Activated T-cell treated with anti-CD3 and anti-CD28 coated beads, Interleukin-2, amount 50 U/mL, for 72 hours (primary cell): ENCODE data around the gene TDRD7. TPM values are rescaled to one million over a fixed set of nuclear protein-coding genes. Genes with fewer than 3 reads are reported as not detected.
A peak's percentile ranks its signal among the peaks of the same experiment; 100 is the strongest.
"Not testable (repeated sequence)": the region's sequence is repeated elsewhere in the genome, so short reads cannot be mapped to it uniquely, and the experiment has no call there.

Source experiments
- ATAC-seq, 2 donors: fragments of 150-1000 bp; cut with Tn5 transposase; replicated peaks in 1 of 2; 2 replicates each; pipeline ENCODE4 v1.10.0; 2021; ENCODE audit warnings: moderate library complexity in 2 of 2, mild to moderate bottlenecking in 1 of 2
- DNase-seq, 2 donors: peaks; one replicate each; pipeline ENCODE4 v3.0.0; 2021 to 2022; ENCODE audit warnings: mixed read lengths in 1 of 2
- H3K27ac Mint-ChIP-seq: one replicate; pipeline ENCODE4 v1.8.0; 2022; ENCODE audit warnings: mild to moderate bottlenecking, moderate library complexity, mixed read lengths
- H3K27me3 Mint-ChIP-seq: one replicate; pipeline ENCODE4 v1.8.0; 2022; ENCODE audit warnings: low read depth, mixed read lengths
- H3K36me3 Mint-ChIP-seq, 2 donors: one replicate each; pipeline ENCODE4 v1.8.0; 2022; ENCODE audit warnings: mixed read lengths in 2 of 2, mild to moderate bottlenecking in 1 of 2; ENCODE audit not compliant: insufficient read depth in 2 of 2
- H3K4me1 Mint-ChIP-seq: one replicate; pipeline ENCODE4 v1.8.0; 2022; ENCODE audit warnings: low read depth, mixed read lengths
- H3K4me3 Mint-ChIP-seq, 2 donors: one replicate each; pipeline ENCODE4 v1.8.0; 2022; ENCODE audit warnings: mild to moderate bottlenecking in 2 of 2, mixed read lengths in 2 of 2, moderate library complexity in 2 of 2
- H3K9me3 Mint-ChIP-seq, 2 donors: one replicate each; pipeline ENCODE4 v1.8.0; 2022; ENCODE audit warnings: mixed read lengths in 2 of 2
- total RNA-seq, 2 donors: library from RNA; stranded (reverse); gene quantifications; one replicate each; pipeline ENCODE4 v1.2.3, GENCODE V29; 2022

TDRD7 gene
- total RNA-seq, 2 donors from 2014 or later, result 6.7 to 10.1 TPM

DNA sequence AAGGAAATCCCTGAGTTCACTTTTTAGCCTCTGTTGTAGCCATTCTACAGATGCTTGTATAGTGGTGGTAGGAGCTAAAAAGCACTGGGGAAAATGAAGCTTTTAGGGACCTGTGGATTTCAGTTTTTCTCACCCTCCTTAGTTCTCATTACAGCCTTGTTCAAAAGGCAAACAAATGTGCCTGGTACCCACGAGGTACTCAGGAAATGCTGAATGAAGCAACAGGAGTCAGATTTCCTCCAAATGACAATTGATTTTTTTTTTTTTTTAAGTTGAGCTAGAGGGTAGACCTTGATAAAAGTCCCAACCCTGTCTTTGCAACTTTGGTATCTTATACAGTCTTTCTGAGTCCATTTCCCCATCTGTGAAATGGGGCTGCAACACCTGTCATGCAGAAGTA, 68.3 kb downstream of the TDRD7 start:
- no peaks in the 10 kb centered on the region for H3K27me3 Mint-ChIP-seq
- DNase-seq, result no peak
- H3K36me3 Mint-ChIP-seq, result peaks cover 2 to 4% of the 10 kb centered on the region in 2 donors
- H3K27ac Mint-ChIP-seq, result no peak overlapping the region
- no peak for ATAC-seq
- H3K4me1 Mint-ChIP-seq, result no peaks in the 10 kb centered on the region
- H3K9me3 Mint-ChIP-seq, result no peaks in the 10 kb centered on the region
- no peak overlapping the region for H3K4me3 Mint-ChIP-seq

DNA sequence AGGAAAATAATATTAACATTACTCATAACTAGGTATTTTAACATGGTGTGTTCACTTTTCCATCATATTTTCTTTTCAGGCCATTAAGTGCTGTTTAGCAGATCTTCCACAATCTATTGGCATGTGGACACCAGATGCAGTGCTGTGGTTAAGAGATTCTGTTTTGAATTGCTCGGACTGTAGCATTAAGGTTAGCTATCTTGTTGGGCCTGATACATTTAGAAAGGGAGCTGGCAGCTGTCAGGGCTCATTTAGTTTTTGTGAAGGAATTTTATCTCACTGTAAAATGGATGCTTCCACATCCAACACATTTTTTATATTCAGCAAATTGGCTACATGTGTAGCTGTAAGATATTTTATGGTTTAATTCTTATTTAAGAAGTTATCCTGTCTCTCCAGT, 68.9 kb downstream of the TDRD7 start:
- ATAC-seq (no peak), DNase-seq (no peak)
- peaks cover 2 to 4% of the 10 kb centered on the region in 2 donors for H3K36me3 Mint-ChIP-seq
- H3K27ac Mint-ChIP-seq, result no peak overlapping the region
- H3K27me3 Mint-ChIP-seq, result no peaks in the 10 kb centered on the region
- H3K4me3 Mint-ChIP-seq, result no peak overlapping the region
- no peaks in the 10 kb centered on the region for H3K4me1 Mint-ChIP-seq
- H3K9me3 Mint-ChIP-seq, result no peaks in the 10 kb centered on the region

DNA sequence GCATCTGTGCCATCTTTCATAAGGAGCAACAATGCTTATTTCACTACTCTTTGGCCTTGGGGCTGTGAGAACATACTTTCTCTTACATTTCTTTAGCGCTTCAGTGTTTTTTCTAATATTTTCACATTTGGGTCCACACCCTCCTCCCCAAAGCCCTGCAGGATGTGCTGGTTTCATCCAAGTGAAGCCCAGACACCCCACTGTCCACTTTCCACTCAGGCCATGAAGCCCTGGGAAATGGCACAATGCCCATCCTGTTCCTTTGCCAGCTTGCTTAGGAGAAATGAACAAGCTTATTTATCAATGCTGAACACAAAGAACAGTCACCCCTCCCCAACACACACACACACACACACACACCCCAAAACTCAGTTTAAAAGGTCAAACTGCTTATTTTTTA, 72.2 kb downstream of the TDRD7 start:
- Mint-ChIP-seq H3K4me3 (no peak overlapping the region), H3K27ac (no peak overlapping the region), H3K4me1 (no peaks in the 10 kb centered on the region), H3K36me3 (peaks cover 14 to 16% of the 10 kb centered on the region in 2 donors), H3K27me3 (no peaks in the 10 kb centered on the region), H3K9me3 (peaks cover 0 to 1% of the 10 kb centered on the region in 2 donors)
- ATAC-seq (no peak), DNase-seq (no peak)

GRCh38 chr9:97487107-97487506, 75.2 kb downstream of the TDRD7 start:
- ATAC-seq, result no peak
- peaks cover 18 to 21% of the 10 kb centered on the region in 2 donors for H3K36me3 Mint-ChIP-seq
- DNase-seq, result no peak
- H3K4me3 Mint-ChIP-seq, result no peak overlapping the region
- no peaks in the 10 kb centered on the region for H3K27me3 Mint-ChIP-seq
- H3K4me1 Mint-ChIP-seq, result no peaks in the 10 kb centered on the region
- H3K9me3 Mint-ChIP-seq, result peaks cover 1 to 2% of the 10 kb centered on the region in 2 donors
- no peak overlapping the region for H3K27ac Mint-ChIP-seq

DNA sequence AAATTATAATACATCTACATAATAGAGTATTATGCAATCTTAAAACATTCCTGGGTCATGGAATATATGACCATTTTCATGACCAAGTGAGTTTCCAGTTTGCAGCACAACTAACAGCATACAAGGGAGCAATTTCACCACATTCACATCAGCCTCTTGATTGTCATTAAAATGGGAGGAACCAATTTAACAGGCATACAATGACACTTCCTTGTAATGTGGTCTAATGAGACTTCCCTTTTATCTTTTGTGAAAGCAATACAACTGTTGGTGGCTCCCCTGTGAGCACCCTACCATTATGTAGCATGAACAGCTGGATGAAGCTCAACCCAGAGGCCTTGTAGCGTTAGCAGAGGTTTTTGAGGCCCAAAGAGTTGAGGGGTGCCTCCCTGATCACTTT, 76.0 kb downstream of the TDRD7 start:
- Mint-ChIP-seq H3K9me3 (peaks cover 1 to 2% of the 10 kb centered on the region in 2 donors), H3K36me3 (peaks cover 18% of the 10 kb centered on the region in 2 donors), H3K4me1 (no peaks in the 10 kb centered on the region), H3K4me3 (no peak overlapping the region), H3K27ac (no peak overlapping the region), H3K27me3 (no peaks in the 10 kb centered on the region)
- DNase-seq, result no peak
- ATAC-seq, result no peak

DNA sequence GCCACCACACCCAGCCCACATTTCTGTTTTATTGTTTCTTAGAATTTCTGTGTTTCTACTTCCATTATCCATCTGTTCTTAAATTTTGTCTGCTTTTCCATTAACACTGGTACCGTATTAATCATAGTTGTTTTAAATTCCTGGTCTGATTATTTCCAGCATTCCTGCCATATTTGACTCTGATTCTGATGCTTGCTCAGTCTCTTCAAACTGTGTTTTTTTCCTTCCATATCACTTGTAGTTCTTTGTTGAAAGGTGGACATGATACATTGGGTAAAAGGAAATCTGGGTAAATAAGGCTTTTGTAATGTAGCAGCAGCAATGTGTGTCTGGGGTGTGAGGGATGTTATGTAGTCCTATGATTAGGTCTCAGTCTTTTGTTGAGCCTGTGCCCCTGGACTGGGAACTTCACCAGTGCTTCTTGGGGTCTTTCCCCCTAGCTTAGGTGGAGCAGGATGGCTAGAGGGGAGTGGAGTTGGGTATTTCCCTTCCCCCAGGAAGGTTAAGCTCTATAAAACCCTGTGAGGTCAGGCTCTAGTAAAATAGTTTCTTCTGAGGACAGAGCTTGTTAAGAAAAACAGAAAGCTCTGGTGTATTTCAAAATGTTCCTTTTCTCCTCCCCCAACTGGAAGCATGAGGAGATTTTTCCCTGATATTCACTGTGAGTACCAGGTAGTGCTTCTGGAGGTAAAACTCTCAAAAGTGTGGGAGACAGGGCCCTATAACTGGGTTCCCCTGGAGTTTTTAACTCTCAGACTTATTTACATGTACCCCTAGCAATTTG, 79.5 kb downstream of the TDRD7 start:
- Mint-ChIP-seq H3K4me1 (no peaks in the 10 kb centered on the region), H3K36me3 (peaks cover 18% of the 10 kb centered on the region in 2 donors), H3K4me3 (no peak overlapping the region), H3K27me3 (no peaks in the 10 kb centered on the region), H3K27ac (no peak overlapping the region), H3K9me3 (peaks cover 1 to 2% of the 10 kb centered on the region in 2 donors)
- ATAC-seq, result no peak
- DNase-seq, result no peak

- not testable (repeated sequence) for DNase-seq, H3K27ac Mint-ChIP-seq
Observed at GRCh38 chr9:97497558-97498375, 85.9 kb downstream of the TDRD7 start.

DNA sequence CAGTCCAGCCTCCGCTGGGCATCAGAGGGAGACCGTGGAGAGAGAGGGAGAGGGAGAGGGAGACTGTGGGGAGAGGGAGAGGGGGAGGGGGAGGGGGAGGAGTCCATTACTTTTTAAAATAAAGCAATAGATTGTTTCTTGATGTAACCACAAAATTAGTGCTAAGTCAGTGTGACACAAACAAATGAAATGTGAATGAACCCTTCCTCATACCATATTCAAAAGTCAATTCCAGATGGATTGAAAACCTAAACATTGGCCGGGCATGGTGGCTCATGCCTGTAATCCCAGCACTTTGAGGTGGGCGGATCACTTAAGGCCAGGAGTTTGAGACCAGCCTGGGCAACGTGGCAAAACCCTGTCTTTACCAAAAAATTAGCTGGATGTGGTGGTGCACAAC, 87.0 kb downstream of the TDRD7 start:
- Mint-ChIP-seq H3K27me3 (peaks cover 20% of the 10 kb centered on the region), H3K4me1 (peaks cover 14% of the 10 kb centered on the region)
- H3K27ac Mint-ChIP-seq, H3K9me3 Mint-ChIP-seq, DNase-seq, H3K36me3 Mint-ChIP-seq, ATAC-seq, H3K4me3 Mint-ChIP-seq: not testable (repeated sequence)

More at GRCh38 chr9:97497558-97498375, 85.9 kb downstream of the TDRD7 start:
- H3K36me3 Mint-ChIP-seq, H3K4me3 Mint-ChIP-seq, H3K4me1 Mint-ChIP-seq, ATAC-seq, H3K9me3 Mint-ChIP-seq: not testable (repeated sequence)
- H3K27me3 Mint-ChIP-seq, result peaks cover 20% of the 10 kb centered on the region

GRCh38 chr9:97500263-97500662, 88.4 kb downstream of the TDRD7 start:
- DNase-seq (no peak), ATAC-seq (no peak)
- Mint-ChIP-seq H3K36me3 (peaks cover 2 to 4% of the 10 kb centered on the region in 2 donors), H3K9me3 (no peaks in the 10 kb centered on the region), H3K4me3 (peak overlapping the region; percentile 2 to 44), H3K27me3 (peaks cover 20% of the 10 kb centered on the region), H3K4me1 (peaks cover 22% of the 10 kb centered on the region), H3K27ac (no peak overlapping the region)

DNA sequence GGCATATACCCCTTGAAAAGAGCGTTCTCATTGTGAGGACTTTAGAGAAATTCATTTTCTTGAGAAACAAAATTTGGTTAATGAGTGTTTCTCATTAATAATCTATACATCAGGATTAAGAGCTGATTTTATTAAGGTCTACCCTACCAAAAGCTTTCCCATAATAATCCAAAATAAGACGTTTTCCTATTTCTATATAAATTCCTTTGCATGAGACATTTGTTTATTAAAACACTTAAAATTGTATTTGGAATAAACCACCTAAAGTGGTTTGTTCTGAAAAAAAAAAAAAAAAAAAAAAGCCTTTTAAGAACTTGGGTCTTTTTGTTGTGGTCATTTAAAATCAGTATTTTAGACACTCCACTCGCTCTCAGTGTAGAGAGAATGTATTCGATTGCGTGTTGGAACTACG, 88.9 kb downstream of the TDRD7 start:
- H3K27ac Mint-ChIP-seq, result no peak overlapping the region
- H3K27me3 Mint-ChIP-seq, result peaks cover 20% of the 10 kb centered on the region

DNA sequence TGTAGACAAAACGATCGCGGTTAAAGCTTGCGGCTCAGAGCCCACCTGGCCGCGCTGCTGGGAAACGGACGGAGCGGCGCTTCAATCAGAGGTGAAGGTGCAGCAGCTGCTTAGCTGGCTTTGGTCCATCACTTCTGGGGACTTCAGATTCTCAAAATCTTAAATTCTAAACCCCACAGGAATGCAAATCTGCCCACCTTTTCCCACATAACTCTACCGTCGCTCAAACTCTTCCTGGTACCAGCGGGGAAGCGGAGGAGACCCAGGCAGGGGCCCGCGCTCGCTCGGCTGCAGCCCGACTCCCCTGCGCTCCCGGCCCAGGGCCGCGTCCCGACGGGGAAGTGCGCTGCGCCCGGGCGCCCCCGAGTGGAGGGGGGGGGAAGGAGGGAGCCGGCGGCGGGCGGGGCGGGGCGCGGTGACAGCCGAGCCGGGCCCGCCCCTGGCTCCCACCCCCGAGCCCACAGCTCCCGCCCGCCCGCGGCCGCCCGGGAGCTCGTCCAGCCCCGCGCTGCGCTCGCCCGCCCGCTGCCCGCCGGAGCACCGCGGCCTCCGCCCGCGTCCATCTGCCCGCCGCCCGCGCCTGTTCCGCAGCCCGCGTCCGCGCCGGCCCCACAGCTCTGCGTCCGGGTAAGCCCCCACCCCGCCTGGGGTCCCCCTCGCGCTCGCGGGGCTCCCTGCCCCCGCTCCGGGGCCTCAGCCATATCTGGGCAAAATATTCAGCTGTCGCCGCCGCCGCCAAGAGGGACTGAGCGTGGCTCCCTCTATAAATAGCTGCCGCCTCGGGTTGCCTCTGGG, 89.5 kb downstream of the TDRD7 start, which contains the start of gene TMOD1:
Gene TMOD1 (plus strand): TSS at position 490 of the 795 bp plus-strand sequence. CDS start 22,523 bp downstream, outside the sequence.
- Mint-ChIP-seq H3K36me3 (peaks cover 2 to 4% of the 10 kb centered on the region in 2 donors), H3K4me1 (peaks cover 22% of the 10 kb centered on the region), H3K4me3 (peak within 1 kb of the TSS; percentile 80 to 90), H3K9me3 (no peaks in the 10 kb centered on the region), H3K27me3 (peaks cover 20% of the 10 kb centered on the region), H3K27ac (no peak within 1 kb of the TSS)
- ATAC-seq (peak; percentile 78 to 81), DNase-seq (peak; percentile 54 to 63)

More for the DNA sequence above, 88.9 kb downstream of the TDRD7 start:
- Mint-ChIP-seq H3K36me3 (peaks cover 2 to 4% of the 10 kb centered on the region in 2 donors), H3K4me3 (peak overlapping the region; percentile 74 to 77), H3K9me3 (no peaks in the 10 kb centered on the region), H3K4me1 (peaks cover 22% of the 10 kb centered on the region)
- ATAC-seq, result no peak
- DNase-seq, result no peak

DNA sequence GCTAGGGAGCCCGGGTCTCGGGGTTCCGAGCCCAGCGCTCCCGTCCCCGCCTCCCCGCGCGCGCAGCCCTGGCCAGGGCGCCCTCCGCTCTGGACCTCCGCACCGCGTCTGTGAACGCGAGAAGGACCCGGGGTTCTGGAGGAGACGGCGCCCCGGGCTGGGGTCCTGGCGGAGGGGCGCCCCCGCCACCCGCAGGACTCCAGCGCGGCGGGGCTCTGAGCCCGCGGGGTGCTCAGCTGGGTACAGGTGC, 90.0 kb downstream of the TDRD7 start:
- Mint-ChIP-seq H3K36me3 (peaks cover 2 to 3% of the 10 kb centered on the region in 2 donors), H3K27ac (no peak overlapping the region), H3K27me3 (peaks cover 20% of the 10 kb centered on the region), H3K4me1 (peaks cover 22% of the 10 kb centered on the region), H3K9me3 (no peaks in the 10 kb centered on the region), H3K4me3 (peak overlapping the region in 1 of 2 donors; percentile 80)
- peak; percentile 59 for ATAC-seq
- DNase-seq, result no peak
